Measurements from ENCODE around the gene ADAP1. TPM values are rescaled to one million over a fixed set of nuclear protein-coding genes. Genes with fewer than 3 reads are reported as not detected.

ADAP1 gene
- total and polyA plus RNA-seq, 12 donors = 0.29 to 60.2 (median 9.3) TPM

GRCh38 chr7:978416-979091, 24.1 kb upstream of the ADAP1 start:
- Histone ChIP-seq H3K9me3 (replicated peaks in 1 of 3) (no peaks in the 10 kb centered on the region), H3K27ac (peak overlapping the region in 4 of 5 donors; percentile 86 to 99 (median 94))

GRCh38 chr7:978049-978346, 23.5 kb upstream of the ADAP1 start:
- Histone ChIP-seq H3K27ac (peak overlapping the region; percentile 35 to 99 (median 91)), H3K27me3 (no peaks in the 10 kb centered on the region), H3K9me3 (replicated peaks in 1 of 3) (no peaks in the 10 kb centered on the region), H3K36me3 (replicated peaks in 1 of 2) (peaks cover 0 to 5% of the 10 kb centered on the region in 2 donors), H3K4me3 (no peak overlapping the region), H3K4me1 (replicated peaks in 1 of 2) (peaks cover 42 to 43% of the 10 kb centered on the region in 2 donors)
- intact Hi-C loops (cut with DNase I) = no loop called here
- no peak for DNase-seq
- TF ChIP-seq POLR2A (IDR thresholded peaks at IDR 0.05) = no peak
- WGBS, 4 donors = 56 to 64% (median 61%) methylated on average over 7 of the region's 7 CpGs

More at GRCh38 chr7:978416-979091, 24.1 kb upstream of the ADAP1 start:
- no peak for TF ChIP-seq CTCF (IDR thresholded peaks at IDR 0.05)
- TF ChIP-seq POLR2A (IDR thresholded peaks at IDR 0.05) = no peak
- intact Hi-C loops (cut with DNase I) = no loop called here
- H3K36me3 ChIP-seq (replicated peaks in 1 of 2) = no peaks in the 10 kb centered on the region
- WGBS, 4 donors = 70 to 90% (median 84%) methylated on average over 16 to 24 of the region's 24 CpGs
- no peak for DNase-seq
- peaks cover 37 to 38% of the 10 kb centered on the region in 2 donors for H3K4me1 ChIP-seq (replicated peaks in 1 of 2)
- no peak overlapping the region for H3K4me3 ChIP-seq
- H3K27me3 ChIP-seq = no peaks in the 10 kb centered on the region

GRCh38 chr7:977326-978048, 23.0 kb upstream of the ADAP1 start:
- peak in 1 of 2 donors; percentile 61 for TF ChIP-seq POLR2A (IDR thresholded peaks at IDR 0.05)
- no peak for TF ChIP-seq CTCF (IDR thresholded peaks at IDR 0.05)
- Histone ChIP-seq H3K4me3 (no peak overlapping the region), H3K4me1 (replicated peaks in 1 of 2) (peaks cover 45 to 46% of the 10 kb centered on the region in 2 donors), H3K27ac (peak overlapping the region; percentile 35 to 99 (median 91)), H3K36me3 (replicated peaks in 1 of 2) (peaks cover 0 to 9% of the 10 kb centered on the region in 2 donors), H3K9me3 (replicated peaks in 1 of 3) (no peaks in the 10 kb centered on the region), H3K27me3 (no peaks in the 10 kb centered on the region)
- DNase-seq = peak; percentile 83 to 94 (median 89)
- intact Hi-C loops (cut with DNase I) = no loop called here
- 33 to 42% (median 37%) methylated on average over 4 to 19 of the region's 19 CpGs for WGBS, 4 donors

GRCh38 chr7:976901-977325, 22.4 kb upstream of the ADAP1 start:
- Histone ChIP-seq H3K9me3 (replicated peaks in 1 of 3) (no peaks in the 10 kb centered on the region), H3K36me3 (replicated peaks in 1 of 2) (peaks cover 0 to 14% of the 10 kb centered on the region in 2 donors), H3K27me3 (no peaks in the 10 kb centered on the region), H3K4me3 (no peak overlapping the region), H3K27ac (peak overlapping the region; percentile 35 to 99 (median 91)), H3K4me1 (replicated peaks in 1 of 2) (peaks cover 50 to 52% of the 10 kb centered on the region in 2 donors)
- WGBS, 4 donors = 57 to 79% (median 60%) methylated on average over 9 to 19 of the region's 19 CpGs
- DNase-seq = peak in 1 of 7 donors; percentile 46
- TF ChIP-seq CTCF (IDR thresholded peaks at IDR 0.05) (no peak), POLR2A (IDR thresholded peaks at IDR 0.05) (no peak)
- intact Hi-C loops (cut with DNase I) = no loop called here

All from adrenal gland (tissue), 12 donors.